GM18520 (cell line): ENCODE measurements around the gene NFATC2.

Experiments used
- ATAC-seq: cut with Tn5 transposase; IDR thresholded peaks from one replicate; pipeline ENCODE4 v1.9.1; 2021; ENCODE audit not compliant: unreplicated experiment

Gene NFATC2

GRCh38 chr20:51496964-51497363, 45.6 kb downstream of the NFATC2 start:
- ATAC-seq = no peak

DNA sequence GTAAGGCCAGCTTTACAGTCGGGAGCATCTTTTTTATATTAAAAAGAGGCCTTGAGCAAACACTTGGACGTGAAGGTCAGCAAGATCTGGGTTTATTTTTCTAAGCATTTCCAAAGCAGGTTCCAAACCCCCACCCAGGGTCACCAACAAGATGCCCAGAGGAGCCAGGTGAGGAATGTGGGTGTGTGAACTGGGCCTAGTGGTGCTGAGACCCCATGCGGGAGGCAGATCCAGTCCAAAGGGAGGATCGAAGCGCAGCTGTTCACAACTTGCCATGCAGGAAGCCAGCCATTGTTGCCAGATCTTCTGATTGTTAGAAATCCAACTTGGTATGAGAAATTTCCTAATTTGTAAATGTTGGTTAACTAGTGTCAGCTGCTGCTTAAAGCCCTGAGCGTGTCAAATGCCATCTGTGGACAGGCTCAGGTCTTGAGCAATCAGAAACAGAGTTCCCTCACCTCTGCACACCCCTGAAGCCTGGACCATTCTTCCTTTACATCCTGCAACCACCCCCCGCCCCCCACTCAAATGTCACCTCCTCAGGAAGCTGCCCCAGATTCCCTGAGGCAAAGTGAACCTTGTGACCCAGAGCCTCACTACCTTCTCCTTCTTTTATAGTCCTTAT, 46.5 kb downstream of the NFATC2 start:
- ATAC-seq = no peak

GRCh38 chr20:51495291-51495690, 47.2 kb downstream of the NFATC2 start:
- no peak for ATAC-seq

GRCh38 chr20:51494241-51495110, 48.0 kb downstream of the NFATC2 start:
- ATAC-seq = no peak

- no peak for ATAC-seq
Observed at GRCh38 chr20:51493346-51493791, 49.1 kb downstream of the NFATC2 start.

- ATAC-seq = no peak
Observed at GRCh38 chr20:51492167-51493092, 50.1 kb downstream of the NFATC2 start.

- ATAC-seq = no peak
Observed at GRCh38 chr20:51491393-51491792, 51.1 kb downstream of the NFATC2 start.

DNA sequence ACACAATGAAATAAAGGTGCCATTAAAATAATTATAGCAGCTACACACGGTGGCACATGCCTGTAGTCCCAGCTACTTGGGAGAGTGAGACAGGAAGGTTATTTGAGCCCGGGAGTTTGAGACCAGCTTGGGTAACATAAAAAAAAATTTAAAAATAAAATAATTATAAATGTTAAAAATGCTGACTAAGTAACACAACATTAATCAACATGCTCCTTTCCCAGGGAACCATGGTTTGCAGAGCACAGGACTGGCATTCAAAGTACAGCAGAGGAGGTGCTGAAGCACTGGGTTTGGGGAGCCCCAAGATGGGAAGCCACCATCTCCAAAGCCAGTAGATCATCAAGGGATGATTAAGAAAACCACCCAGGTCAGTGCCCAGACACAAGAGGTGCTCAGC, 51.9 kb downstream of the NFATC2 start:
- ATAC-seq = no peak

DNA sequence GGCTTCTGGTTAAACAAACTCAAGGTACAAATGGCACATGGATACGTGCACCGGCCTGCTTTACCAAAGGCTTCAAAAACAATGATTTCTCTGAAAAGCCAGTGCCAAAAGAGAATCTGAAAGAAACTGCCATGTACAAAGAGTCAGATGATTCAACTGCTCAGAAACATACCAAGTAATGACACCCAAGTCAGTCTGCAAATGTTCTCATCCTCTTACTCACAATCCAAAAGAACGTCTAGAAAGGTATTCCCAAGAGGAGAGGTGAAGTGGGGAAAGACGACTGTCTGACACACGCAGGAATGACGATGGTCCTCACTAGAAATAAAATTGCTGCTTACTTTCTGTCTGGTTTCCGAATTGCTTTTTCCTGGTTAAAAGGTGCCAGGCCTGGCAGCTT, 52.9 kb downstream of the NFATC2 start:
- no peak for ATAC-seq

GRCh38 chr20:51488331-51488730, 54.2 kb downstream of the NFATC2 start:
- no peak for ATAC-seq

- ATAC-seq = no peak
Observed at GRCh38 chr20:51487565-51488268, 54.8 kb downstream of the NFATC2 start.

DNA sequence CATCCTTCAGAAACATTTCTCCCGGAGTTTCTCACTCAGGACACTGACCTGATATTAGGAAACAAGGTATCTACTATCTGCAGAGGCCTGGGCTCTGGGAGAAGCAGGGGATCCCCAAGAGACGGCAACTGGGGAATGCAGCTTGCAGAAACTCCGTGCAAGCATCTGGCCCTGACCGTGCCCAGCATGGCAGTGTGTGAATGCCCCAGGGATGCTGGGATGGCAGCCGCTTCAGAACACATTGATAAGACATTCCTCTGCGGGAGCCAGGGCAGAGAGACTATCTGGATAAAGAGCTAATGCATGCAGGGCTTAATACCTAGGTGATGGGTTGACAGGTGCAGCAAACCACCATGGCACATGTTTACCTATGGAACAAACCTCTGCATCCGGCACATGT, 55.4 kb downstream of the NFATC2 start:
- ATAC-seq = no peak

DNA sequence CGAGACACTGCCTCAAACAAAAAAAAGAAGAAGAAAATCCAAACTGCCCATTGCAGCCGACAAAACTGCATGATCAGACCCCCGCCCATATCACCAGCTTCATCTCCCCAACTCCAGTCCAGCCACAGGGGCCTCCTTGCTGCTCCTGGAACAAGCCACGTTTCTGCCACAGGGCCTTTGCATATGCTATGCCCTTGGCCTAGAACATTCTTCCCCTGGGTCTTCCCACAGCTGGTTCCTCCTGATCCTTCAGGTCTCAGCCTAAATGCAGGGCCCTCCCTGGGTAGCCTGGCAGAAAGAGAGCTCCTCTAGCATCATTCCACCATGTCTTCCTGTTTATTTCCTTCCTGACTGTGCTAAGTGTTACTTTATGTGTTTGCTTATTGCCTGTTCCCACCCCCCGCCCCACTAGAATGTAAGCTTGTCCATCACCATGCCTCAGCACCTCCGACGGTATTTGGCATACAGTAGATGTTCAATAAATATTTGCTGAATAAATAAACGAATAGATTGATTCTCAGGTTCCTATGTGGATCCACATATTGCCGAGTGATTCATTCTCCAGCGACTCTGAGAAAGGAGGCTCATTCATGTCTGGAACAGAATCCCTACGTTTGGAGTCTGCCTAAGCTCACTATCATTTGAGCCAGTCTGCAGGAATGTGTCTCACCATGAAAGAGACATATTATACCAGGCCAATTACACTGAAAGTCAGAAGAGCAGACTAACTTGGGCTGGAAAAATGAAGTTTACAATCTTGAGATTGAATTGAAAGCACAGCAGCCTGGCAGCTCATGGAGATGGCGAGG, 56.1 kb downstream of the NFATC2 start:
- ATAC-seq = no peak

DNA sequence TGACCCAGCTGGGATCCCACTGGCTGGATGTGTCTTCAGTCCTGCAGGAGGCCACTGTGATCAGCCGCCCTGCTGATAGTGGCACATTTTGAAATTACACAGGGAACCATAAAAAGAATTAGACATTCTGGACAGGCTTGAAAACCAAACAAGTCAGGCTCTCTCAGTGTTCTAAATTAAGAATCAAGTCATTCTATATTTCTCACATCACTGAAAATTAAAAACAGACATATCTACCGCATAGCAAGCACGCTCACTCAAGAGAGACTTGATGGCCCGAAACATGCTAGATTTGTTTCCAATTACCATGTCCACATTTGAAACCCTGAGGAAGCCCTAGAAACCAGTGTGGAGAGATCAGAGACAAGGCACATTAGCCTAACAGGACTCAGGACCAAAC, 57.7 kb downstream of the NFATC2 start:
- ATAC-seq = no peak

GRCh38 chr20:51484141-51484815, 58.2 kb downstream of the NFATC2 start:
- no peak for ATAC-seq

- no peak for ATAC-seq
Observed at GRCh38 chr20:51482836-51483473, 59.6 kb downstream of the NFATC2 start.

GRCh38 chr20:51481341-51481914, 61.1 kb downstream of the NFATC2 start:
- no peak for ATAC-seq

- peak; percentile 84 for ATAC-seq
Observed at GRCh38 chr20:51480507-51481270, 61.8 kb downstream of the NFATC2 start.
